Activated effector memory CD4-positive, alpha-beta T cell treated with Interleukin-2 at 50 U/mL for 16 hours (primary cell): Measurements from ENCODE around the gene ZMYND19.
"Not testable (repeated sequence)": the region's sequence is repeated elsewhere in the genome, so short reads cannot be mapped to it uniquely, and the experiment has no call there.

Experiments
- DNase-seq: peaks from one replicate; pipeline ENCODE4 v3.0.0-alpha.2; 2020

Gene ZMYND19

DNA sequence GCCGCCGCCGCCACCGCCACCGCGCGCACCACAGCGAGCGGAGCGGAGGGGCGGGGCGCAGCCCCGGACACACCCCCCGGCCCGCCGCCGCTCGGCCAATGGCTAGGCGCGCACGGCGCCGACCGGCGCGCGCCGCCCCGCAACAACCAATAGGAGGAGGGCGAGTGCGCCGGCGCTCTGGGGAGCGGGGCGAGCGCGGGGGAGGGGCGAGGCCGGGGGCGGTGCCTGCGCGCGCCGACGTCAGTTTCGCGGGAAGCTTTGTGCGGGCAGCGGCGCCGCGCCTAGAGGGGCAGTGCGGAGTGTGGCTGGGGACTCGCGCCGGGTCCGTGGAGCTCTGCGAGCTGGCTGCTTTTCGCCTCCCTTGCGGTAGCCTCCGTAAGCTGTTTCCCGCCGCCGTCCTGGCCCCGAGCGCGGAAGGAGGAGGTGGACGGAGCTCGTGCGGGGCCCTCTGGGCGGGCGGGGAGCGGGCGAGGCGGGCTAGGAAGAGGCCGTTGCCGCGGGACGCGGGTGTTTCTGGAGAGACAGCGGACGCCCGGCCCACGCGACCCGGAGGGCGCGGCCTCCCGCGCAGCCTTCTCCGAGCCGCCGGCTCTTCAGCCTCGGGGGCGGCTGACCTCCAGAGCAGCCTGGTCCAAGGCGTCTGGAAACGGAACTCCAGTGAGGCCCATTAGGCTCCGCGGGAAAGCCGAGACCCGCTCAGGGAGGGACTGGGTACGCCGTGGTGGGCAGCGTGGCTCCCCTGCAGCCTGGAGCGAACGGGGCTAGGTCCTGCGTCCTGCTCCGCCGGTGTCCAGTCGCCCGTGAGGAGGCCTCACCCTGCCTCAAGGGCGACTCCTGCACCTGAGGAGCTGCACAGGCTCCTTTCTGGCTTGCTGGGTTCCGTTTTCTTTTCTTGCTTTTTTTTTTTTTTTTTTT lies at the start of gene ZMYND19:
Gene ZMYND19, minus strand, starts transcription at position 44 of the 915 bp plus-strand sequence. CDS start 249 bp downstream, outside the sequence.
- DNase-seq, result peak; percentile 84

DNA sequence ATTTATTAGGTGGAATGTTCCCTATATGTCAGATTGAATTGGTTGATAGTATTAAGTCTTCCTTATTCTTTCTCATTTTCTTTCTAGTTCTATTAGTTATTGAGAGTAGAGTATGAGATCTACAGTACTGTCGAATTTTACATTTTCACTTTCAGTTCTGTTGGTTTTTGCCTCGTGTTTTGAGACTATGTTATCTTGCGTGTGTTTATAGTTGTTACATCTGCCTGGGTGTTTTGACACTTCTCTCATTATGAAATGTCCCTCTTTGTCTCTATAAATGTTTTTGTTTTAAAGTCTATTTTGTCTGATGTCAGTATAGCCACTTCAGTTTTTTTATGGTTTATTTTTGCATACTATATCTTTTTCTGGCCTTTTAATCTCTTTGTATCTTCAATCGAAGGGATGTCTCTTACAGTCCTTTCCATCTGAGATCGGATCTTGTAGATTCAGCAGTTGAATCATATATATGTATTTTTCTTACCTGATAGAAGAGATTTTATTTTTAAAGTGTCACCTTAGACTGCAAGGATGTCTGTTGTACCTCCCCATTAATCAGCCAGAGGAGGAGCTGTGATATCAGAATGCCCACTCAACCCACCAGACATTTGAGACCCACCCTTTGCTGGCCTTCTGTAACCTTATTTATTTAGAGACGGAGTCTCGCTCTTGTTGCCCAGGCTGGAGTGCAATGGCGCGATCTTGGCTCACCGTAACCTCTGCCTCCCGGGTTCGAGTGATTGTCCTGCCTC lies 49.2 kb upstream of the ZMYND19 start:
- no peak for DNase-seq

DNA sequence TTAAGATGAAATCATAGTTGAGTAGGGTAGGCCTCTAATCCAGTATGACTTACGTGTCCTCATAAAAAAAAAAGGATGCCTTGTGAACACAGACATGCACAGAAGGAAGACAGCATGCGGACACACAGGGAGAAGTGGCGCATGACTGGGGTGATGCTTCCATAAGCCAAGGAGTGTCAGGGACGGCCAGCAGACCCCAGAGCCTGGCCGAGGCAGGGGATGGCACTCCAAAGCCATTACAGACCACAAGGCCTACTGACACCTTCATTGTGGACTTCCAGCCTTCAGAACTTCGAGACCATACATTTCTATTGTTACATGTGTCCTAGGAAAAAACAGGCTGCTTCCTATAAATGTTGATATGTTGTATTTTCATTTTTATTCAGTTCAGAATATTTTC lies 48.4 kb upstream of the ZMYND19 start:
- DNase-seq, result no peak

DNA sequence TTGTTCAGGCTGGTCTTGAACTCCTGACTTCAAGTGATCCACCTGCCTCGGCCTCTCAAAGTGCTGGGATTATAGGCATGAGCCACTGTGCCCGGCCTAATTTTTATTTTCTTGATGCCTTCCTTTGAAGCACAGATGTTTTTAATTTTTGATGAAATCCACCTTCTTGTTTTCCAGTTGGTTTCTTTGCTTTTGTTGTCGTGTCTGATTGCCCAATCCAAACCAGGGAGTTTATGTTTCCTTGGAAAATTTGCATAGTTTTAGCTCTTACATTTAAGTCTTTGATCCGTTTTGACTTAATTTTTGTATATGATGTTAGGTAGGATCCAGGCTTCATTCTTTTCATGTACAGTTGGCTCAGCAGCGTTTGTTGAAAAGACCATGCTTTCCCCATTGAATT lies 43.7 kb upstream of the ZMYND19 start:
- no peak for DNase-seq

DNA sequence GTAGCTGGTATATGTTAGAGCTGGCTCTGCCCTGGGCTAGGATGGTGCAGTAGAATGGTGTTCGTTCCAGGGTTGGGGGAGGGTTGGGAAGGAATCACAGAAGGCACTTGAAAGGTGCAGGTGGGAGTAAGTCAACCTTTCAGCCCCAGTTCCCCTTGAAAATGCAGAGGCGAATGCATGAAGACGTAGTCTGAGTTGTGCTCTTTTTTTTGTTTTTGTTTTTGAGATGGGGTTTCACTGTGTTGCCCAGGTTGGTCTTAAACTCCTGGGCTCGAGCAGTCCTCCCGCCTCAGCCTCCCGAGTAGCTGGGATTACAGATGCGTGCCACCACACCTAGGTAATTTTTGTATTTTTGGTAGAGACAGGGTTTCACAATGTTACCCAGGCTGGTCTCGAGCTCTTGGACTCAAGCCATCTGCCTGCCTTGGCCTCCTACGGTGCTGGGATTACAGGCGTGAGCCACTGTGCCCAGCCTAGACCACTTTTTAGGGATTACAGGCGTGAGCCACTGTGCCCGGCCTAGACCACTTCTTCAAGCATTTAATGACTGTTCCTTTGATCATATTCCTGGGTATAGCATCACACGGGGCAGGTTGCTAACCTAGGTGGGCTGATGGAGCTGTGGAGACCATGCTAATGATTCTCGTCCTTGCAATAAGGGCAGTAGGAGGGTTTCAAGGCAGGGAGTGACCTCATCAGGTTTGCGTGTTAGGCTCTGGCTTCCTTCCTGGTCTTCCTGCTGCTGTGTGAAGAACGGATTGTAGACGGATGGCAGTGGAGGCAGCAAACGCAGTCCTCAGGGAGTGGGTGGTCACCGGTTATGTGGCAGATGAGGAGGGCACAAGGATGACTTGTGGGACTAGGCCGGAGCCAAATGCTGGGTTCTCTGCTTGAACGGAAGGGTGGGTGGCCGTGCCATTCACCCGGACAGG lies 42.2 kb upstream of the ZMYND19 start:
- no peak for DNase-seq

DNA sequence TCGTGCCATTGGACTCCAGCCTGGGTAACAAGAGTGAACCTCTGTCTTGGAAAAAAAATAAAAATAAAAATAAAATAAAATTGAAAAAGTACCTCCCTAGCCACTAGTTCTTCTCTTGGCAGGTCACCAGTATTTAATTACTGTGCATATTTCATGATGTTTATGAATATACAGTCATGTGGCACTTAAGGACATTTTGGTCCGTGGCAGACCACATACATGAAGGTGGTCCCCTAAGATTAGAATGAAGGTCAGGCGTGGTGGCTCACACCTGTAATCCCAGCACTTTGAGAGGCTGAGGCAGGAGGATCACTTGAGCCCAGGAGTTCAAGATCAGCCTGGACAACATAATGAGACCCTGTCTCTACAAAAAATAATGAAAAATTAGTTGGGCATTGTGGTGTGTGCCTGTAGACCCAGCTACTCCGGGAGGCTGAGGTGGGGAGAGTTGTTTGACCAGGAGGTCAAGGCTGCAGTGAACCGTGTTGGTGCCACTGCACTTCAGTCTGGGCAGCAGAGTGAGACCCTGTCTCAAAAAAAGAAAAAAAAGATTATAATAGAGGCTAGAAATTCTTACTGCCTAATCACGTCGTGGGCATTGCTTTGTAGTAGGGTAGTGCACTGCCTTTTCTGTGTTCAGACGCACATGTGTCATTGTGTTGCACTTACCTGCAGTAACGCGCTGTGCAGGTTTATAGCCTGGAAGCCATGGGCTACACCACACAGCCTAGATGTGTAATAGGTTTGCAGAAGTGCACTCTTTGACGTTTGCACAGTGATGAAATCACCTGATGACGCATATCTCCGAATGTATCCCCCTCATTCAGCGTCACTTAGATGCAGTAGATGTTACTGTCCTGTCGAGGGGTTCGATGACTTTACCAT lies 41.3 kb upstream of the ZMYND19 start:
- no peak for DNase-seq

DNA sequence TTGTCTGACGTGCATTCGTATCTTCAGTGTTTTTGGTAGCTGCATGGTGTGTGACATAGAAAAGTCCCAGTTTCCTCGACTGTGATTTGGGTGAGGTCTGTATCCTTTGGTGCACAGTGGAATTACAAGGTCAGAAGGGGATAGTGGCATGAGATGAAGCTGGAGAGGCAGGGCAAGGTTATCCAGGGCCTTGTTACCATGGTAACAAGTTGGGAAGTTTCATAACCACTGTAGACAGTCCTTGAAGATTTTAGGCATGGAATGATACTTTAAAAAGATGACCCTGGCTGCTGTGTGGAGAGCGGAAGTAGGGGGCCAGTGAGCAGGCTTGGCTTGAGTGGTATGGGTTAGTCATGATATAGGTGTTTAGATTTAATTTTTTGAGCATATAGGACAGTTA lies 40.4 kb upstream of the ZMYND19 start:
- DNase-seq, result no peak

DNA sequence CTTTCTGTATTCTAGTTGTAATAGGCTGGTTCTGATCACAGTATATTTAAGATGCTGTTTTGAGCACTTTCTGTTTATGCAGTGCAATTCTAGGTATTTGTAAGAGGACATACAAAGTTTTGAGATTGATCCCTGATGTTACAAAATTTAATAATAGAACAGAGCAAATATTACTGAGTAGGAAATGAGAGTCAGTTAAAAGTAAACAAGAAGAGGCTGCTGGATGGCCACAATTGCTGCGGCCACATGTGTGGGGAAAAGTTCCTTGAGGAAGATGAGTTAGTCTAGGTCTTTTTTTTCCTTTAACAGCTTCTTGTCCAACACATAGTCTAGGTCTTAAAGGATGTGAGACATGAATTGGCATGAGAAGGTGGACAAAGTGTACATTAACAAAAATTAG lies 39.8 kb upstream of the ZMYND19 start:
- no peak for DNase-seq

DNA sequence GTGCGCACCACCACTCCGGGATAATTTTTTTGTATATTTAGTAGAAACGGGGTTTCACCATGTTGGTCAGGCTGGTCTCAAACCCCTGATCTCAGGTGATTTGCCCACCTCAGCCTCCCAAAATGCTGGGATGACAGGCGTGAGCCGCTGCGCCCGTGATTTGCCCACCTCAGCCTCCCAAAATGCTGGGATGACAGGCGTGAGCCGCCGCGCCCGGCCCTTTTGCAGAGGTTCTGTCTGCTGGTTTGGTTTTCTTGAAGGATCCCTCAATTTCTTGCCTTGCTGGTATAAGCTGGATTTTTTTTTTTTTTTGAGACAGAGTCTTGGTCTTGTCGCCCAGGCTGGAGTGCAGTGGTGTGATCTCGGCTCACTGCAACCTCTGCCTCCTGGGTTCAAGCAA lies 37.1 kb upstream of the ZMYND19 start:
- not testable (repeated sequence) for DNase-seq

DNA sequence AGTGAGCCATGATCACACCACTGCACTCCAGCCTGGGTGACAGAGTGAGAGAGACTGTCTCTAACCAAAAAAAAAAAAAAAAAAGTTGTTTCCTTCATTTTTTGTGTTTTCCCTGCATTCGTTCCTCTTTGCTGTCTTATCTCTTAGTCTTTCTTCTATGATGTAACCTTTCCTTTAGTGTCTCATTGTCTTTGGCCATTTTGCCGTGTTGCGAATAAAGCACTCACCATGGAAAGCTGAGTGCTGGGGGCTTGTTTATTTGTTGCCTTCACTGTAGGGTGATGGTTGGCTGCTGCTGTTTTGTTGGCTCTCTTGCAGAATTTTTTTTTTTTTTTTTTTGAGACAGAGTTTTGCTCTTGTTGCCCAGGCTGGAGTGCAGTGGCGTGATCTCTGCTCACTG lies 36.2 kb upstream of the ZMYND19 start:
- no peak for DNase-seq

DNA sequence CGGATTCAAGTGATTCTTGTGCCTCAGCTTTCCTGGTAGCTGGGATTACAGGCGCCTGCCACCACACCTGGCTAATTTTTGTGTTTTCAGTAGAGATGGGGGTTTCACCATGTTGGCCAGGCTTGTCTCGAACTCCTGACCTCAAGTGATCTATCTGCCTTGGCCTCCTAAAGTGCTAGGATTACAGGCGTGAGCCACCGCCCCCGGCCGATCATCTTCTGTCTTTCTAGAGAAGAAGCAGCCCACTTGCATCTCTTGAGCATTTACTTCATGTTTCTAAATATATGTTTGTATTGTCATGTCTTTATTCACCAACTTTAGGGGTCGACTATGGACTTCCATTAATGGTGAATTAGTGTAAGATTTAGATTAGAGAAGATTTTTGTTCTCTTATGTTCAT lies 31.9 kb upstream of the ZMYND19 start:
- DNase-seq, result not testable (repeated sequence)

DNA sequence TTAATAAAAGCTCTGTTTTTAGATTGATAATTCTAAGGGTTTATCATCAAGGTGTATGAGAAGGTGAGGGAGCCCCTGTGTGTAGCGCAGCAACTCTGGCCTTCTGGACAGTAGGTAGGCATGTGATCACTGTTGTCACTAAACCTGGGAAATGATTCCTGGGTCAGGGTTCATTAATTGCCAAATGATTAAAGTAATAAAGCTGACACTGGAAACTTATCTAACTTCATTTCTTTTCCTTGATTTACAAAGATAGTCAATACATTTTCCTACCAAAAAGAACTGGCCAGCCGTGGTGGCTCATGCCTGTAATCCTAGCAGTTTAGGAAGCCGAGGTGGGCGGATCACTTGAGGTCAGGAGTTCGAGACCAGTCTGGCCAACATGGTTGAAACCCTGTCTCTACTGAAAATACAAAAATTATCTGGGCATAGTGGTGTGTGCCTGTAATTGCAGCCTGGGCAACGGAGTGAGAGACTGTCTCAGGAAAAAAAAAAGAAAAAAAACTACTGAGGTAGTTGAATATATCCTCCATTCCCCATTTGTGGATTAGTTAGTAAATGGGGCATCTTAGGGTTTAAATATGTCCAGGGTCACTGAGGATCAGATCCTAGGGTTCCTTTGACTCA lies 30.9 kb upstream of the ZMYND19 start:
- DNase-seq, result no peak

DNA sequence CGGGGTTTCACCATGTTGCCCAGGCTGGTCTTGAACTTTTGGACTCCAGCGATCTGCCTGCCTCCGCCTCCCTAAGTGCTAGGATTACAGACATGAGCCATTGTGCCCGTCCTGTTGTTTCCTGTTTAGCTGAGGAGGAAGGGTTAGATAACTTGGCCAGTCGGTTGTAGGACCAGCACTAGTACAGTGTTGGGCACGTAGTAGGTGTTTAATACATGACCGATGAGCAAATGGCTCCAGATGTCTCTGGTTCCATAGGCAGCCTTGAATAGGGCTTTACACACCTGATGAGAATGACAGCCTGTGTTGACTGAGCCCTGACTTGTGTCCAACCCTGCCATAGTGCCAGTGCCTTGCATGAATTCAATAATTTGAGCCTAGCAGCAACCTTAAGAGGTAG lies 30.3 kb upstream of the ZMYND19 start:
- no peak for DNase-seq

DNA sequence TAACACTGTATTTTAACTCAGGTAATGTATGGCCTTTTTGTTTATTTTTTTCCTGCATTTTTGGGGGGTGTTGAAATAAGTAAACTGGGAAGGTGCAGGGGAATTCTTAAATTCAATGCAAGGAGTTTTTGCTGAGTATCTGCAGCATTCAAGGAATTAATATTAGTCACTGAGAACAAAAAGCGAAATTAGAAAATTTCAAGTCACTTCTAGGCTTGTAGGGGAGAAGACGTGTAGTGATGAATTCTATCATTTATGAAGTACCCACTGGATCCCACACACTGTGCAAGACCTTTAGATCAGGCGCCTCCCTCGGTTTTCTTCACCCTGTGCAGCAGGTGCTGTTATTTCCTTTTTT lies 29.7 kb upstream of the ZMYND19 start:
- no peak for DNase-seq

DNA sequence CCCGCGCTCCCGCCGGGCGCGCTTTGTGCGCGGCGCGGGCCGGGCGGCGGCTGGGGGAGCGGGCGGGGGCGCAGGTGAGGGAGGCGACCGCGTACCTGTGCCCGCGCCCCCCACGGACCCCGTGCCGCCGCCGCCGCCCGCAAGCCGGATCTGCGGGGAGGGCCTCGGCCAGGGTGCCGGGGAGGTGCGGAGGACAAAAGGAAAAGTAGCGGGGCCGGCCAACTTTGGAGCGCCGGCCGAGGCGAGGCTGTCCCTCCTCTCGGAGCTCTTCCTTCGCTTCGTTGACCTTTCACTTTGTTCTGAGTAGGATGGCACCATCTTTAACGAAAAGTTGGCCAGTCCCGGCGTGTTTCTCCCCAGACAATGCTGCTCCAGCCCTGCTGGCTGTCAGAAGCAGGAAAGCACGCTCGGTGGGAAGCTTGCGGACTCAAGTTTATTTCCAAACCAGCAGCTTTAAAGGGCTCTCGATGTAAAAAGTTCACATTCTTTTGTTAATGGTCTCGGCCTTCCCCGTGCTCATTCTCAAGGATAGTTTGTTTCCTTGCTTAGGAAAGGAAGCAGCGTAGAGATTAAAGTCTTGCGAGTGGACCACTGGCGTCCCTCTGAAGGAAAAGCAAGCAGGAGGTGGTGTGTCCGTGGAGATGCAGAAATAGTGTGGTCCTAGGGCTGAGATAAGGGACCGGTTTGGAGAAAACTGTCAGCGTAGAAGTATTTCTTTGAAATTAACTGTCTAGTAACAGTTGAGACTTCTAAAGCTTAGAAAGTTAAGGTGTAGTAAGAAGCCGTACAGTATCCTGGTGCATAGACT lies 29.1 kb upstream of the ZMYND19 start:
- DNase-seq, result peak; percentile 19

DNA sequence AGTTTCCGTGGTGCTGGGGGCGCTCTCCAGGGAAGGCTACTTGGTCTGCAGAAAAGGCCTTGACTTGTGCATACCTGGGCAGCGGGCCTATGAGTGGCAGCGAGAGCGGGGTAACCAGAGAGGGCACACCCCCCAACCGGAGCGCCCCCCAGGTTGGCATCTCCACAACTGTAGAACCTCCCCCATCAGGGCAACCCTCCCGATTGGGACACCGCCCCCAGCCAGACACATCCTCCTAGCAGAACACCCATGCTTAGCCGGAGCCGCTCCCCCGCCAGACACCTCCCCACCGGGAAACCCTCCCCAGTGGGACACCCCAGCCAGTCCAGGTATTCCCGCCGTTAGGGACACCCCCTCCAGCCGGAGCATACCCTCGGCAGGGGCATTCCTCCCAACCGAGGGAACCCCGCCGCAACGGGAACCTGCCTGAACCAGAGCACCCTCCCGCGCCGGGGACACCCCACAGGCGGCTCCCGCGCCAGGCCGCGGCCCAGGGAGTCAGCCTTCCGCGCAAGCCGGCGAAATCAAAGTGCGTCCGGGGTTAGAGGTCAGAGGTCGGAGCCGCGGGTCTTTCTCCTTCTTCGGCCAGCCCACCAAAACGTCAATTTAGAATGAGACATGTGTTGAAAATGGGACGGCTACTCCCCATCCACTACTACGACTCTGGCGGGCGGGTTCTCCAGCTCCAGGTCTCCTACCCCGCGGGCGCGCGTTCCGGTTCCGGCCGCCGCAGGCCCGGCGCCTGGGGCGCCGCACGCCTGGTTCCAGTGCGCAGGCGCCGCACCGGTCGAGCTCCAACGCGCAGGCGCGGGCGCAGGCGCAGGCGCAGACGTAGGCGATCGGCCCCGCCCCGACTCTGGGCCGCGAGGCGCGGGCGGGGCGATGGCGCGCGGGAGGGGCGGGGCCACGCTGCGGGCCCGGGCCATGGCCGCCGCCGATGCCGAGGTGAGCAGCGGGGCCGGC lies 28.1 kb upstream of the ZMYND19 start, which contains the start of gene EHMT1:
Gene EHMT1, plus strand, starts transcription at position 901 of the 963 bp plus-strand sequence. Its CDS starts 24 bp downstream, at position 925.
- peak; percentile 88 for DNase-seq

DNA sequence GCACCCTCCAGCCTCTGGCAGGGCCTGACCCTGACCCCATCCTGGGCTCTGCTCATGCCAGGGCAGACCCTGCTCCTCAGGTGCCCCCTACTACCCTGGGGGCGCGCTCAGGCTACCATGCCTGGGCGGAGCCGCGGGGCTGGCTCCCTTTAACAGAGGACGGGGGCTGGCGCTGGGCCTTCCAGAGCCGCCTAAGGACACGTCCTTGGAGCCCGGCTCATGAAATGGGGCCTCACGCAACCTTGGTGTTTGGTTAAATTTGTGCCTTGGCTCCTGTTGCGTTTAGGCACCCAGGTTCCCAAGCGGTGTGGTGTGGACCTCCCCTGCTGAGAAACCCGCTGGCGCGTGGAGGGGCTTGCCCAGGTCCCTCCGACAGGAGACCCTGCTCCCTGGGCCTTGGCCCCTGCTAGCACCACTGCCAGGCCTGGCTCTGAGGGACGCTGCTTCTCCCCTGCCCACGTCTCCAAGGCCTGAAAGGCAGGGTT lies 25.1 kb upstream of the ZMYND19 start:
- no peak for DNase-seq

DNA sequence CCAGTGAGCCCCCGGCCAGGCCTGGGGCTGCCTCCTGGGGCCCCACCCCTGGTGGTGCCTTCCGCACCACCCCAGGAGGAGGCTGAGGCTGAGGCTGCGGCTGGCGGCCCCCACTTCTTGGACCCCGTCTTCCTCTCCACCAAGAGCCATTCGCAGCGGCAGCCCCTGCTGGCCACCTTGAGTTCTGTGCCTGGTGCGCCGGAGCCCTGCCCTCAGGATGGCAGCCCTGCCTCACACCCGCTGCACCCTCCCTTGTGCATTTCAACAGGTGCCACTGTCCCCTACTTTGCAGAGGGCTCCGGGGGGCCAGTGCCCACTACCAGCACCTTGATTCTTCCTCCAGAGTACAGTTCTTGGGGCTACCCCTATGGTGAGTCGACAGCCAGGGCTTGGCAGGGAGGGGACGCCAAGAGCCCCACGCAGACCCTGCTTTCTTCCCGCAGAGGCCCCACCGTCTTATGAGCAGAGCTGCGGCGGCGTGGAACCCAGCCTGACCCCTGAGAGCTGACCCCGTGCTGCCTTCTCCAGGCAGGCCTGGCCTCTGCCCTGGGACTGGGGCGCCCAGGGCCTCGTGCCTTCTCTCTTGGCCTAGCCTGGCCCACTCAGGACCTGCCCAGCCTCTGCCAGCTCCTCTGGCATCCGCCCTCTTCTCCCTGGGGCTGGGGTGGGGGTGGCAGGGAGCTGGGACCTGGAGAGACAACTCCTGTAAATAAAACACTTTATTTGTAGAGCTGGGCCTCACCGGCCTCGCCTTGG lies 24.5 kb upstream of the ZMYND19 start:
- DNase-seq, result no peak
